K562 (cell line): ENCODE results near the gene BCR.

Experiments used
- ETV5 ChIP-seq: sonication (generic); formaldehyde crosslinking; IDR thresholded peaks from 2 replicates; pipeline ENCODE4 v1.4.0; 2020; ENCODE audit warnings: low read depth, mild to moderate bottlenecking, missing genetic modification reagents
- FOXJ2 ChIP-seq: fragments of 200-800 bp; sonication (Bioruptor generic); IDR thresholded peaks from 2 replicates; pipeline ENCODE4 v1.6.1; 2016; ENCODE audit warnings: missing genetic modification characterization, missing compliant biosample characterization
- HDAC1 ChIP-seq, 2 experiments: fragments of 450-650 bp; IDR thresholded peaks; 2 replicates each; pipeline ENCODE4 v1.6.1; 2016 to 2017; ENCODE audit warnings: inconsistent platforms in 1 of 2, mild to moderate bottlenecking in 1 of 2, moderate library complexity in 1 of 2
- MAZ ChIP-seq, 2 experiments: fragments of 450-650 bp in 1 of 2; sonication (generic) in 1 of 2; formaldehyde crosslinking; IDR thresholded peaks in 1 of 2; conservative IDR thresholded peaks in 1 of 2; 2 replicates each; pipeline versions ENCODE4 v1.4.0 to v1.5.0; 2020; ENCODE audit warnings: mild to moderate bottlenecking in 1 of 2, missing genetic modification reagents in 1 of 2
- NBN ChIP-seq: fragments of 450-650 bp; IDR thresholded peaks from 2 replicates; pipeline ENCODE4 v1.6.1; 2016; ENCODE audit warnings: low read depth, mild to moderate bottlenecking
- NR3C1 ChIP-seq: sonication (generic); formaldehyde crosslinking; IDR thresholded peaks from 2 replicates; pipeline ENCODE4 v1.8.1; 2022; ENCODE audit warnings: missing genetic modification reagents
- ZZZ3 ChIP-seq: fragments of 450-650 bp; IDR thresholded peaks from 2 replicates; pipeline ENCODE4 v1.6.1; 2016; ENCODE audit warnings: antibody characterized with exemption, mild to moderate bottlenecking, moderate library complexity
- TF ChIP-seq, protein P1 (sequence below): fragments of 250-450 bp; sonication (Bioruptor Pico); IDR thresholded peaks from 2 replicates; pipeline ENCODE4 v1.5.0; 2020; ENCODE audit warnings: mild to moderate bottlenecking, borderline replicate concordance
- TF ChIP-seq, protein P2 (sequence below), 3 experiments: IDR thresholded peaks in 2 of 3; conservative IDR thresholded peaks in 1 of 3; 2 replicates each; pipeline ENCODE4 v1.5.1; 2011 to 2012; ENCODE audit warnings: low read length in 3 of 3, mild to moderate bottlenecking in 3 of 3, control low read depth in 2 of 3, improper control_type of control experiment in 1 of 3, inconsistent platforms in 1 of 3, low read depth in 1 of 3, mixed read lengths in 1 of 3, moderate library complexity in 1 of 3; ENCODE audit not compliant: insufficient read depth in 2 of 3

- TF ChIP-seq ETV5 (CRISPR knock-in tag) (no peak), HDAC1 (IDR thresholded peaks at IDR 0.05) (no peak), ZZZ3 (no peak), MAZ (CRISPR knock-in tag; conservative IDR thresholded peaks at IDR 0.05 in 1 of 2, IDR thresholded peaks at IDR 0.05 in 1 of 2) (no peak), NR3C1 (CRISPR knock-in tag) (no peak), NBN (no peak), FOXJ2 (no peak)
- TF ChIP-seq, protein P1, sequence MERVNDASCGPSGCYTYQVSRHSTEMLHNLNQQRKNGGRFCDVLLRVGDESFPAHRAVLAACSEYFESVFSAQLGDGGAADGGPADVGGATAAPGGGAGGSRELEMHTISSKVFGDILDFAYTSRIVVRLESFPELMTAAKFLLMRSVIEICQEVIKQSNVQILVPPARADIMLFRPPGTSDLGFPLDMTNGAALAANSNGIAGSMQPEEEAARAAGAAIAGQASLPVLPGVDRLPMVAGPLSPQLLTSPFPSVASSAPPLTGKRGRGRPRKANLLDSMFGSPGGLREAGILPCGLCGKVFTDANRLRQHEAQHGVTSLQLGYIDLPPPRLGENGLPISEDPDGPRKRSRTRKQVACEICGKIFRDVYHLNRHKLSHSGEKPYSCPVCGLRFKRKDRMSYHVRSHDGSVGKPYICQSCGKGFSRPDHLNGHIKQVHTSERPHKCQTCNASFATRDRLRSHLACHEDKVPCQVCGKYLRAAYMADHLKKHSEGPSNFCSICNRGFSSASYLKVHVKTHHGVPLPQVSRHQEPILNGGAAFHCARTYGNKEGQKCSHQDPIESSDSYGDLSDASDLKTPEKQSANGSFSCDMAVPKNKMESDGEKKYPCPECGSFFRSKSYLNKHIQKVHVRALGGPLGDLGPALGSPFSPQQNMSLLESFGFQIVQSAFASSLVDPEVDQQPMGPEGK (CRISPR knock-in tag), result no peak
- TF ChIP-seq, protein P2, sequence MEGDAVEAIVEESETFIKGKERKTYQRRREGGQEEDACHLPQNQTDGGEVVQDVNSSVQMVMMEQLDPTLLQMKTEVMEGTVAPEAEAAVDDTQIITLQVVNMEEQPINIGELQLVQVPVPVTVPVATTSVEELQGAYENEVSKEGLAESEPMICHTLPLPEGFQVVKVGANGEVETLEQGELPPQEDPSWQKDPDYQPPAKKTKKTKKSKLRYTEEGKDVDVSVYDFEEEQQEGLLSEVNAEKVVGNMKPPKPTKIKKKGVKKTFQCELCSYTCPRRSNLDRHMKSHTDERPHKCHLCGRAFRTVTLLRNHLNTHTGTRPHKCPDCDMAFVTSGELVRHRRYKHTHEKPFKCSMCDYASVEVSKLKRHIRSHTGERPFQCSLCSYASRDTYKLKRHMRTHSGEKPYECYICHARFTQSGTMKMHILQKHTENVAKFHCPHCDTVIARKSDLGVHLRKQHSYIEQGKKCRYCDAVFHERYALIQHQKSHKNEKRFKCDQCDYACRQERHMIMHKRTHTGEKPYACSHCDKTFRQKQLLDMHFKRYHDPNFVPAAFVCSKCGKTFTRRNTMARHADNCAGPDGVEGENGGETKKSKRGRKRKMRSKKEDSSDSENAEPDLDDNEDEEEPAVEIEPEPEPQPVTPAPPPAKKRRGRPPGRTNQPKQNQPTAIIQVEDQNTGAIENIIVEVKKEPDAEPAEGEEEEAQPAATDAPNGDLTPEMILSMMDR (IDR thresholded peaks at IDR 0.05 in 2 of 3, conservative IDR thresholded peaks at IDR 0.05 in 1 of 3; ENCODE audit: insufficient read depth in 2 of 3, low read depth in 1 of 3, low read length in 3 of 3), result no peak
Measured at GRCh38 chr22:23237201-23237798, 57.0 kb downstream of the BCR start.
